ENCODE results near the gene OGFOD3. TPM values are rescaled to one million over a fixed set of nuclear protein-coding genes. Genes with fewer than 3 reads are reported as not detected.

Gene OGFOD3
- total and polyA plus RNA-seq, 2 experiments from 2014 or later, result 9.6 to 24.6 TPM

GRCh38 chr17:82403662-82404660 is 14.4 kb downstream of the OGFOD3 start (continued):
- no peak for TF ChIP-seq ZNF462 (CRISPR knock-in tag; IDR thresholded peaks at IDR 0.05)
- TF ChIP-seq CTCF (conservative IDR thresholded peaks at IDR 0.05; ENCODE audit: low read depth in 2 of 2), result no peak
- TF ChIP-seq ZNF114 (CRISPR knock-in tag; IDR thresholded peaks at IDR 0.05), result no peak
- TF ChIP-seq EZH2phosphoT487 (IDR thresholded peaks at IDR 0.05; ENCODE audit: unreplicated experiment), result no peak
- TF ChIP-seq ETS1 (IDR thresholded peaks at IDR 0.05), result no peak
- TF ChIP-seq POLR2AphosphoS5 (IDR thresholded peaks at IDR 0.05; ENCODE audit: low read depth), result no peak
- no peak for TF ChIP-seq STAT1 (IDR thresholded peaks at IDR 0.05; ENCODE audit: unreplicated experiment)
